GM19438 (cell line): Measurements from ENCODE around the gene TULP1.

Experiments used
- ATAC-seq: cut with Tn5 transposase; IDR thresholded peaks from one replicate; pipeline ENCODE4 v1.9.1; 2021; ENCODE audit warnings: low read depth; ENCODE audit not compliant: unreplicated experiment

TULP1 gene

DNA sequence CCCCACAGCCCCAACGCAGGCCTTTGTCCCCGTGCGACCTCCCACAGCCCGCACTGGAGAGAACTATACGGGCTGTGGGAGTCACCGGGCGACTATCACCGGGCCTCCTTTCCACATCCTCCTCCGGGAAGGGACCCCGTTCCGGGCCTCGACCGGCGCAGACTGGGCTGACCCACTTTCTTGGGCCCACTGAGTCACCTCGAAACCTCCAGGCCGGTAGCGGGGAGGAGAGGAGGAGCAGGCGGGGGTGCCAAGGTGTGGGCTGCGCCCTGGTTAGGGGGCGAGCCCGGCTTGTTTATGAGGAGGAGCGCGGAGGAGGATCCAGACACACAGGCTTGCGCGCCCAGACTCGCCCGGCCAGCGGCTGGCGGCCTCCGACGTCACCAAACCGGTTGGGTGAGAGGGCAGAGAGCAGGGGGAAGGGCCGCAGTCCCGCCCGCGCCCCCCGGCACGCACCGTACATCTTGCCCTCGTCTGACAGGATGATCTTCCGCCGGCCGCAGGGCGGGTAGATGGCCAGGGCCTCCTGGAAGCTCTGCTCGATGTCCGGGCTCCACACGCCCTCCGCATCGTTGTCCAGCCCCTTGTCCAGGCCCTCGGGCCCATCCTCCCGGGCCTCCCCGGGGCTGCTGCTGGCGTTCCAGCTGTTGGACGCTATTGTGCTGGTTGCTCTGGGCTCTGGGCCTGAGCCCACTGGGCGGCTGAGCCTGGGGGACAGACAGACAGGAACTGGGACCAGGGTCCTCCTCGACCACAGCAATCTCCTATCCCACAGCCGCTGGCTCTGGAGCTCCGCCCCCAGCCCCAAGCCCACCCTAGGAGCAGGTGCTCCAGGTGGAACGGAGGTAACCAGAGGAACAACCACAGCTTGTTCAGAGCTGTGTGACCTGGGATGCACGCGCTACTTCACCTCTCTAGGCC lies 26.4 kb downstream of the TULP1 start:
- no peak for ATAC-seq

GRCh38 chr6:35485402-35485877 lies 27.3 kb downstream of the TULP1 start:
- no peak for ATAC-seq

- ATAC-seq: no peak
These were observed 27.7 kb downstream of the TULP1 start for GRCh38 chr6:35484921-35485392.

DNA sequence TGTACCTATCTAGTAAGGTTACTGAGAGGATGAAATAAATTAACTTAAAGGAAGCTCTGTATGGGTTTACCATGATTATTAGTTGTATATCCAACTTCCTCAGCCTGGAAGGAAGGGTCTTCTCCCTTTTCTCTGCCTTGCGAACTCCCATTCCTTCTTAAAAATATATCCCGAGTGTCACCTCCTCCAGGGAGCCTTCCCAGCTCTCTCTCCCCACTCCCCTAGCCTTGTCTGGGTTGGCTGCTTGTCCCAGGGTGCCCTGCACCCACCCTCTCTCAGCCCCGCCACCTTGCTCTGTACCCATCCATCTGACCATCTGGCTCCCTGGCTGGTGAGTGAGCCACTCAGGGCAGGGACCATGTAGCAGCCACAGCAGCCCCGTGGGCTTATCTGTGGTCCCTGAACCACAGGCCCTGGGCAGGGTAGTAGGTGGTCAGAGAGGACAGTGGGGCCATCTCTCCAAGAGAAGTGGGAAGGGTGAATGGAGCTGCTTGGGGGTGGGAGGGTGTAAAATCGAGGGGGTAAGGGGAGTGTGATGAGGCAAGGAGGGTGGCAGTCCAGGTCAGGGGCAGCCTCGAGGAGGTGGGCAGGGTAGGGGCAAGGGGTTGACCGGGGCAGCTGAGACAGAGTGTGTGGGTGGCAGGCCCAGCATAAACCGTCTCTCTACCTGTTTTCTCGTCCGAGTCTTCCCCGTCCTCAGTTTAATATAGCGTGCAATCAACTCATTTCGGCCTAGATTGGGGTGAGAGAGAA lies 28.6 kb downstream of the TULP1 start:
- no peak for ATAC-seq

DNA sequence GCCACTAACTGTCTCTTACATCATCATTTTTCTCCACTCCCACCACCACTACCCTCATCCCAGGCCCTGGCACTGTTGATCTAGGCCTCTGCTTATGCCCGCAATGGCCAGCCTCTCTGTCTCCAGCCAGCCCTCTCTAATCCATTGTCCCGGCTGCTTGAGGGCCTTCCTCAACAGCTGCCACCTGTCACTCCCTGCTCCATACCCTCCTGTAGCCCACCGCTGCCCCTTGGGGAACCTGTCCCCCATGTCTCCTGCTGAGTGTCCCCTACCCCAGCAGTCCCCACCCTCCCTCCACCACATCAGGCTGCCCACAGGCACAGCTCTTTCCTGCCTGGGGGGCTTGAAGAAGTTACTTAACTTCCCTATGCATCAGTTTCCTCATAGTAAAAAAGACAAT lies 29.2 kb downstream of the TULP1 start:
- ATAC-seq: no peak

DNA sequence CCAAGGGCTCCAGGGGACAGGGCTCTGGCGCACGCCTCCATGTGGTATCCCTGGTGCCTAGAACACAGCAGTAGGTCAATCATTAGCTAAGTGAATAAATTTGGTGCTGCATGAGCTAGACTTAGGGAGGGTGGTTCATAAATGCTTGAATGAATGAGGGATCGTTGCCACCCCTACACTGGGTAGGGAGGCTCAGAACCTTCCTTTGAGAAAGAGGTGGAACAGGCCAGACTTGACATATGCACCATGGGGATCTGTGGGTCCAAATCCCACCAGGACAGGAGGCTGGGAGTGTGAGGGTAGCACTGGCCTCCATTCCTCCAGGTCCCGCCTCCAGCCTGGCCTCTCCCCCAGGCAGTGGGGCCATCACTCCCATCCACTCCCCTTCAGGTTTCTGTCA lies 29.6 kb downstream of the TULP1 start:
- ATAC-seq: no peak

GRCh38 chr6:35481226-35481625 lies 31.5 kb downstream of the TULP1 start:
- no peak for ATAC-seq

- ATAC-seq: no peak
These were observed 32.5 kb downstream of the TULP1 start for GRCh38 chr6:35480176-35480575.

DNA sequence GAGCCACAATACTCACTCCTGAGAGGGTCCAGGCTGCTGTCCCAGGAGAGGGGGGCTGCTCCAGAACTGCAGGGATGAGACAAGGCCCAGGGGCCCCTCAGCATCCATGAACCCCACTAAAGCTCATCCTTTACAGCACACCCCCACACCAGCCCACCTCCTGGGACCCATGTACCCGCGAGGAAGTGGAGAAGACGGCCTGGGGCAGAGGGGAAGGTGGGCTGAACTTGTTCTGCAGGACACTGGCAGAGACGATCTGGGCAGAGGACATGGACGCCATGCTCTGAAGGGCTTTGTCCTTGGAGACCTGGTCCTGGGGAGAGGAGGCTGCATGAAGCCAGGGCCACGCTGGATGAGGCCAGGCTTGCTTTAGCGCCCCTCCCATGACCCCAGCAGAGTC lies 34.4 kb downstream of the TULP1 start:
- ATAC-seq: no peak

- no peak for ATAC-seq
These were observed 35.0 kb downstream of the TULP1 start for GRCh38 chr6:35477551-35478179.

DNA sequence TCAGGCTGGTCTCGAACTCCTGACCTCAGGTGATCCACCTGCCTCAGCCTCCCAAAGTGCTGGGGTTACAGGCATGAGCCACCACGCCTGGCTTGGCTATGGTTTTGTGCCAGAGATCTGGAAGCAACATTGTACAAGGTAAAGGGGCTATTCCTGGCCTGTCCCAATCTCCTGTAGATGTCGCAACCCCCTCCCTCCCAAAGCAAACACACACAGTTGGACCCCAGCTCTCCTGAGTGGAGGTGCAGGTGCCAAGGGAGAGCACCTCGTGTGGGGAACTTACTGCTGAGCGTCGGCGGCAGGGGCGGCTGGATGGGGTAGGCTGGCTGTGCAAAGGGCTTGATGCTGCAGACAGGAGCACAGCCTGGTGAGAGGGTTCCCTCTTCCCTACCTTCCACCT lies 35.7 kb downstream of the TULP1 start:
- no peak for ATAC-seq

GRCh38 chr6:35476004-35476403 lies 36.7 kb downstream of the TULP1 start:
- no peak for ATAC-seq

DNA sequence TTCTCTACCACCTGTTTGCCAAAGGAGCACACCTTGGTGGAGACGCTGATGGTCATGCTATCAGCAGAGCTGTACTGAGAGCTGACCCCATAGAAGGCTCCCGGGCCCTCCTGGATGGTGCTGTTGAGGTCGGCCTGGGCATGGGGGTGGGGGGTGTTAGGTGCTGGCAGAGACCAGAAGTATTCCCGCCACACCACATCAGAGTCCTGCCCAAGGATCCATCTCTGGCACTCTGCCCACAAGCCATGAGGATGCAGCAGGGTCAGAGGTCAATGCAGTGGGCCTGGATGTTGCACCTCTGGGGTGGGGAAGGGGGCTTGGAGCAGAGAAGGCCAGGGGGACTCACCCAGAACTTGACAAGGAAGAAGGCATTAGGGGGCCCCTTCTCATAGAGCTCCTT lies 37.1 kb downstream of the TULP1 start:
- ATAC-seq: no peak

- no peak for ATAC-seq
These were observed 37.6 kb downstream of the TULP1 start for GRCh38 chr6:35474942-35475570.

GRCh38 chr6:35474131-35474941 lies 38.4 kb downstream of the TULP1 start:
- no peak for ATAC-seq

GRCh38 chr6:35473850-35474130 lies 38.9 kb downstream of the TULP1 start:
- ATAC-seq: no peak

DNA sequence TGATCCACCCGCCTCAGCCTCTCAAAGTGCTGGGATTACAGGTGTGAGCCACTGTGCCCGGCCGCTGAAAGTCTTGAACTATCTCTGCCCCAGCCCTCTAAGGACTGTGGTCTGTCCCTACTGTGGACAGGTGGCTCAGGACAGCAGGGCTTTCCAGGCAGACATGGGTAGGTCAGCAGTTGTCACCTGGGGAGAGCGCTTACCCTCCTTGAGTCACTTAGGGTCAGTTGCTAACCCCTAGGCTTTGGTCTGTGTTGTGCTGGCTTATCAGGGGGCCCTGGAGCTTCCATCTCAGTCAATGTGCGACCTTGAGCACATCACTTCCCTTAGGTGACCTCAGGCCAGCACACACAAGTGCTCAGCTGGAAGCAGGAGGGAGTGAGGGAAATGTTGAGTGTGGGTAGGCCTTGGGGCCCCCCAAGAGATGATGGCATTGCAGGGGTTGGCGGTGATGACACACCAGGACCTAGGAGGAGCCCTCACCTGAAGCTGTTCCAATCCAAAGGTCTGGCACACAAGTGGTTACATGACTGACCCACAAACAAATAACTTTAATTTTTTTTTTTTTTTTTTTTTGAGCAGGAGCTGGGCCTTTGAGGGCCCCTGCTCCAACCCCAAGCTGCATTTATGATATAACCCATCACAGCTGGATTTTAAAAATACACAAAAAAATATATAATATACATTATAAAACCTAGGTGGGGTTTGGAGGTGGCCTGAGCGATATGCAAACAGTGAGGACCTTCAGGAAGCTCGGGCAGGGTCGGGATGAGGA lies 39.4 kb downstream of the TULP1 start:
- no peak for ATAC-seq

- ATAC-seq: no peak
These were observed 40.8 kb downstream of the TULP1 start for GRCh38 chr6:35471836-35472345.

- ATAC-seq: no peak
These were observed 42.0 kb downstream of the TULP1 start for GRCh38 chr6:35470663-35471120.
